GM19467 (cell line): ENCODE results near the gene KCTD13.
A peak's percentile ranks its signal among the peaks of the same experiment; 100 is the strongest.
"Not testable (repeated sequence)": the region's sequence is repeated elsewhere in the genome, so short reads cannot be mapped to it uniquely, and the experiment has no call there.

Experiments used
- ATAC-seq: cut with Tn5 transposase; IDR thresholded peaks from one replicate; pipeline ENCODE4 v1.9.1; 2021; ENCODE audit warnings: mild to moderate bottlenecking, moderate library complexity; ENCODE audit not compliant: unreplicated experiment

KCTD13 gene

GRCh38 chr16:29947897-29948296 is 21.9 kb upstream of the KCTD13 start:
- ATAC-seq: no peak

- no peak for ATAC-seq
Measured at GRCh38 chr16:29943846-29944799, 18.1 kb upstream of the KCTD13 start.

DNA sequence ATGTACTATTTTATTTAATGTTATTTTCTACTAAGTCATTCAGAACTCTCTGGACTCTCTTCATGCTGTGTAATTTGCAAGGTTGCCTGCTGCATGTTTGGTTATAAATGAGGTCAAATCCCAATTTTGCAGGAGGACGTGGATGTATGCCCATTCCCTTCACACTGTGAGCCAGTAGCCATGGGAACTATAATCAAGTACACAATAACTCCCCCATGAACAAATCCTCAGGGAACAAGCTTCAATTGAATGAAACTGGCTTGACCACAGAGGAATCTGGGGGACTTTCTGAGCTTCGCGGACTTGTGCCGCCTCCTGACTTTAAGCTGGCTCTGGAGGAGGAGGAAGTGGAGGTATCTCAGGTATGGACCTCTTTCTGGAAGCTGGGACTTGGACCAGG is 14.6 kb upstream of the KCTD13 start:
- ATAC-seq: no peak

- ATAC-seq: not testable (repeated sequence)
Measured at GRCh38 chr16:29931750-29932149, 5.7 kb upstream of the KCTD13 start.

GRCh38 chr16:29927070-29927905 is 1.3 kb upstream of the KCTD13 start:
- ATAC-seq: no peak

- ATAC-seq: peak; percentile 9
Measured at GRCh38 chr16:29926711-29927052, 656 bp upstream of the KCTD13 start.

GRCh38 chr16:29925105-29925756 is 795 bp downstream of the KCTD13 start:
- no peak for ATAC-seq

DNA sequence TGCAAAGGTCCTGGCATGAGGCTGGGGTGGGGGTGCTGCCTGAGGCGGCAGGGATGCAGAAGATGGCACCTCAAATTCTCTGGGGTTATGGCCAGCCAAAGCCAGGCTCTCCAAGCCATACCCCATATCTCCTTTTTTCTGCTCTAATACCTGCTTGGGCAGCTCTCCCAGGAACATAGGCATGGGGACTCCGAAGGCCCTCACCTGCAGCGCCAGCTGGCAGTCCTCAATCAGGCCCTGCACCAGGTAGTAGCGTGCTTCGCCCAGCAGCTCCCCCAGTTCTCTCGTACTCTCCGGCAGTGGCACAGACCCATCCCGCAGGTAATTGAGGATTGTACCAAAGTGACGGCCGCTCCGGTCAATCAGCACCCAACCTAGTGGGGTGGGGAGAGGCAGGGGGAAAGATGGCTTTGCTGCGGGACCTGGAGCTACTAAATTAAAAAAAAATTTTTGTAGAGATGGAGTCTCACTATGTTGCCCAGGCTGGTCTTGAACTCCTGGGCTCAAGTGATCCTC is 3.0 kb downstream of the KCTD13 start:
- no peak for ATAC-seq

- no peak for ATAC-seq
Measured at GRCh38 chr16:29922326-29922725, 3.7 kb downstream of the KCTD13 start.

GRCh38 chr16:29921034-29921385 is 5.0 kb downstream of the KCTD13 start:
- no peak for ATAC-seq

- ATAC-seq: no peak
Measured at GRCh38 chr16:29920288-29921033, 5.6 kb downstream of the KCTD13 start.

DNA sequence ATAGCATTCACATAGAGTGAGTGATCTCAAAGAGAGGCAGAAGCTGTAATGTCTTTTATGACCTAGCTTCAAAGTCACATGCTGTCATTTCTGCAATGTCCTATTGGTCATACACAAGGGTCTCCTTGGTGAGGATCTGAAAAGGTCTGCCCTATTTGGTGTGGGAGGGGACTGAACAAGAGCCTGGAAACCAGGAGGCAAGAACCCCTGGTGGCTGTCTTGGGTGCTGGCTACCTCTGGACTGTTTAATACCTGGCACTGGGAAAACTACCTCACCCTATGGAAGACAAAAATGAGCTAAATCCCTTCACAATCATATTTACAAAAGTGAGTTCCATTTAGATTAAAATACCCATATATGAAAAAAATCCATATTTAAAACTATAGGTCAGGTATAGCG is 9.0 kb downstream of the KCTD13 start:
- no peak for ATAC-seq

DNA sequence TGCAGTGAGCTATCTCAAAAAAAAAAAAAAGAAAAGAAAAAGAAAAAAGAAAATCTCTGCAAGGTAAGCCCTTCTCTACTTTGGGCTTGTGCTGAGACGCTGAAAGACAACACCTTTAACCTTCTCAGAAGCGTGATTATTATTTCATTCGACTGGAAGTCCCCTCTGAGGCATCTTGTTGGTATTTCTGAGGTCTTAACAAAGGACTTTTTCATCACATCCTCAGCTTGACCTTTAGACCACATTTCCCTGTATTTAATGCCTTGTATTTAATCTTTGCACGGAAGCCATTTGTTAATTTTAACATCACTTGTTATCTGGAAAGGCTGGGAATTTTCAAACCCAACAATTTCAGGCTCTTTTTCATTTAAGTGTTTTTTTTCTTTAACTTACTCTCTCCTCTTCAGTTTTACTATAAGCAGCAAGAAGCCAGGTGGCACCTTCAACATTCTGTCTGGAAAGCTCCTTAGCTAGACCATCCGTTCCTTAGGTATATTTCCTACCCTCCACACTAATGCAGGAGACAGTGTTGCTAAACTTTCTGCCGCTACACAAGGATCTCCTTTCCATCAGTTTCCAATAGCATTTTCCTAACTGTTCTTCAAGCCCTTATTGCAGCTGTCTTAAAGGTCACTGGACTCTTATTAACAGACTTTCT is 10.3 kb downstream of the KCTD13 start:
- no peak for ATAC-seq

- no peak for ATAC-seq
Measured at GRCh38 chr16:29913514-29913913, 12.5 kb downstream of the KCTD13 start.

DNA sequence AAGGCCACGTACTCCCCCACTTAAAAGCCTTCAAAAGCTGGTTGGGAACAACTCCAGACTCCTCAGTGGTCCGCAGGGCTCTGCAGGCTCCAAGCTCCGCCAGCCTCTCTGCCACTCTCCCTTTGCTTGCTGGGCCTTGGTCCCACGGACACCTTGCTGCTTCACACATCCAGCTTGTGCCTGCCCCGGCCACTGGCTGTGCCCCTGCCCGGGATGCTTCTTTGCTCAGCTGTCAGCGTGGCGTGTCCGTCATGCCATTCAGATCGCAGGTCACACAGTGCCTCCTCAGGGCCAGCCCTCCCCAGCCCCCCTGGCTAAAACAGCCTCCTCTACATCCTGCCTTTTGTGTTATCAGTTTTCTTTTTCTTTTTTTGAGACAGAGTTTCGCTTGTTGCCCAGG is 13.9 kb downstream of the KCTD13 start:
- no peak for ATAC-seq

DNA sequence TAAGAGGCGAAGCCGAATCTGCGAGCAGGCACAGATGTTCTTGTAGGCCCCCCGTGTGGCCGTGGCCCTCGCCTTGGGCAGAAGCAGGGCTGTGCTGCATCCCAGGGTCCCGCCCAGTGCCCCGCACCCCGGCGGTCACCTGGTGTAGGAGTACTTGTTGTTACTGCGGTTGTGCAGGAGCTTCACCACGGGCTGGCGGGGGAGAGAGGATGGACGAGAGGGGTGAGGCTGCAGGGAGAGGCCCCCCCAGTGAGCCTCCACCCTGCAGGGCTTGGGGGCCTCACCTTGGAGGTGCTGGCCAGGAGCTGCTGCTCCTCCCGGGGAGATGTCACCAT is 14.4 kb downstream of the KCTD13 start:
- no peak for ATAC-seq

DNA sequence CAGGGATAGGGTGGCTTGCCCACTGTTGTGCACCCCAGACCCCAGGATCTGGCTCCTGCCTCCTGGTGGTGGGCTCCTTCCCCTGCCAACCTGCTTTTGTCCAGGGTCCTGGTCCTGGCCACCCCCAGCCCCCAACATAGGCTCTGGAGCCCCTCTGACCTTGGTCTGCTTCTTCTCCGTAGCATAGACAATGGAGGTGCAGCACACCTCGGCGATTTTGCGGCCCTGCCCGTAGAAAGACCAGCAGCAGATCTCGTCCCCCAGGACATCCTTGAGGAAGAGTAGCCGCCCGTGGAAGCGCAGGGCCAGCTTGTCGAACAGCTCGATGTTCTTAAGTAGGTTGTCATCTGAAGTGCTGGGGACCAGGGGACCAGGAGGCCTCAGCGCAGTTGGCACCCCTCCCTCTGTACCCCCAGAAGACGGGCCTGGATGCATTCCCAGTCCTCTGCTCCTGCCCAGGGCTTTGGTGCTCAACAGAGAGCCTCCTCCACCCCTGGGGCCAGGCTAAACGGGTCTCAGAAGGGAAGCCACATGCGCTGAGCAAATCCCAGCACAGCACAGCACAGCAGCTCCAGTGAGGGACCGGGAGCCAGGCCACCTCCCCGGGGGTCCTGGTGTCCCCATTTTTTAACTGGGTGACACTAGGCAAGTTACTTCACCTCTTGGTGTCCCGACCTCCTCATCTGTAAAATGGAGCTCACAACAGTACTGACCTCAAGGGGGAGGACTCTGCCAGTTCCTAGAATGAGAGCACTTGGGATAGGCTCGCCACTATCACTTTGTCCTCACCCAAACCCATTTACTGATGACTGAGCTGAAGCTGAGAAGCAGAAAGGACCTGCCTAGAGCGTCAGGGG is 15.0 kb downstream of the KCTD13 start:
- no peak for ATAC-seq

- ATAC-seq: not testable (repeated sequence)
Measured at GRCh38 chr16:29909851-29910250, 16.2 kb downstream of the KCTD13 start.

- ATAC-seq: no peak
Measured at GRCh38 chr16:29909391-29909790, 16.6 kb downstream of the KCTD13 start.
